ENCODE data around the gene USP22. TPM values are rescaled to one million over a fixed set of nuclear protein-coding genes. Genes with fewer than 3 reads are reported as not detected.

Gene USP22
- polyA plus RNA-seq, 1 donor (not counting 4 experiments of a cell fraction or from before 2014, with no cell fraction given): 111 TPM

- peaks cover 11% of the 10 kb centered on the region for H4K20me1 ChIP-seq (ENCODE audit: control insufficient read depth, extremely low read depth, insufficient read depth, low read length)
- H3K9ac ChIP-seq (ENCODE audit: control insufficient read depth, extremely low read depth, insufficient read depth, low read length): no peak overlapping the region
- dilution Hi-C loops (cut with MboI; ENCODE audit: extremely low pct_ligation_motif_present, low sequenced_read_pairs): no loop called here
- H3K4me3 ChIP-seq (ENCODE audit: control insufficient read depth in 2 of 3, extremely low read depth in 1 of 3, insufficient read depth in 2 of 3, low read depth in 1 of 3, low read length in 3 of 3): no peak overlapping the region
- FAIRE-seq (no peak), DNase-seq (ENCODE audit: low read depth, low spot score) (no peak)
- H3K9me3 ChIP-seq (ENCODE audit: control insufficient read depth, low read depth, low read length): no peaks in the 10 kb centered on the region
- peaks cover 11% of the 10 kb centered on the region for H3K79me2 ChIP-seq (ENCODE audit: control insufficient read depth, insufficient read depth, low read length)
- no peaks in the 10 kb centered on the region for H3K9me1 ChIP-seq (ENCODE audit: control insufficient read depth, extremely low read depth, insufficient read depth, low read length)
- no peak overlapping the region for H2AFZ ChIP-seq (ENCODE audit: control insufficient read depth, low read length)
- H3K4me1 ChIP-seq (ENCODE audit: control insufficient read depth, extremely low read depth, insufficient read depth, low read length): no peaks in the 10 kb centered on the region
- H3K4me2 ChIP-seq (ENCODE audit: control insufficient read depth, extremely low read depth, insufficient read depth, low read depth, low read length): no peak overlapping the region
- TF ChIP-seq EZH2 (IDR thresholded peaks at IDR 0.05; ENCODE audit: low read length): no peak
- no peak for TF ChIP-seq CTCF (optimal IDR thresholded peaks at IDR 0.05 in 1 of 3, IDR thresholded peaks at IDR 0.05 in 1 of 3, conservative IDR thresholded peaks at IDR 0.05 in 1 of 3; ENCODE audit: extremely low read depth in 1 of 3, insufficient read depth in 2 of 3, low read length in 3 of 3)
- H3K27me3 ChIP-seq (ENCODE audit: control insufficient read depth, extremely low read depth, insufficient read depth, low read length): no peaks in the 10 kb centered on the region
- H3K36me3 ChIP-seq (ENCODE audit: control insufficient read depth in 2 of 2, extremely low read depth in 1 of 2, insufficient read depth in 2 of 2, low read length in 2 of 2): peaks cover 22 to 25% of the 10 kb centered on the region in 2 experiments
- H3K27ac ChIP-seq (ENCODE audit: control insufficient read depth, insufficient read depth, low read length): no peak overlapping the region
These were observed 44.2 kb downstream of the USP22 start for GRCh38 chr17:20998571-20999043.

- peak in 1 of 3 experiments; percentile 0 for TF ChIP-seq CTCF (optimal IDR thresholded peaks at IDR 0.05 in 1 of 3, IDR thresholded peaks at IDR 0.05 in 1 of 3, conservative IDR thresholded peaks at IDR 0.05 in 1 of 3; ENCODE audit: extremely low read depth in 1 of 3, insufficient read depth in 2 of 3, low read length in 3 of 3)
- TF ChIP-seq EZH2 (IDR thresholded peaks at IDR 0.05; ENCODE audit: low read length): no peak
- H4K20me1 ChIP-seq (ENCODE audit: control insufficient read depth, extremely low read depth, insufficient read depth, low read length): peaks cover 11% of the 10 kb centered on the region
These were observed 44.9 kb downstream of the USP22 start for GRCh38 chr17:20997711-20998570.

More at GRCh38 chr17:20997711-20998570, 44.9 kb downstream of the USP22 start:
- FAIRE-seq (no peak), DNase-seq (ENCODE audit: low read depth, low spot score) (no peak)
- H2AFZ ChIP-seq (ENCODE audit: control insufficient read depth, low read length): no peak overlapping the region
- peaks cover 7% of the 10 kb centered on the region for H3K79me2 ChIP-seq (ENCODE audit: control insufficient read depth, insufficient read depth, low read length)
- no peaks in the 10 kb centered on the region for H3K27me3 ChIP-seq (ENCODE audit: control insufficient read depth, extremely low read depth, insufficient read depth, low read length)
- no peaks in the 10 kb centered on the region for H3K9me3 ChIP-seq (ENCODE audit: control insufficient read depth, low read depth, low read length)
- no peak overlapping the region for H3K4me2 ChIP-seq (ENCODE audit: control insufficient read depth, extremely low read depth, insufficient read depth, low read depth, low read length)
- no peak overlapping the region for H3K4me3 ChIP-seq (ENCODE audit: control insufficient read depth in 2 of 3, extremely low read depth in 1 of 3, insufficient read depth in 2 of 3, low read depth in 1 of 3, low read length in 3 of 3)
- dilution Hi-C loops (cut with MboI; ENCODE audit: extremely low pct_ligation_motif_present, low sequenced_read_pairs): no loop called here
- H3K9me1 ChIP-seq (ENCODE audit: control insufficient read depth, extremely low read depth, insufficient read depth, low read length): no peaks in the 10 kb centered on the region
- H3K4me1 ChIP-seq (ENCODE audit: control insufficient read depth, extremely low read depth, insufficient read depth, low read length): peaks cover 3% of the 10 kb centered on the region
- H3K36me3 ChIP-seq (ENCODE audit: control insufficient read depth in 2 of 2, extremely low read depth in 1 of 2, insufficient read depth in 2 of 2, low read length in 2 of 2): peaks cover 16 to 20% of the 10 kb centered on the region in 2 experiments
- H3K9ac ChIP-seq (ENCODE audit: control insufficient read depth, extremely low read depth, insufficient read depth, low read length): no peak overlapping the region
- no peak overlapping the region for H3K27ac ChIP-seq (ENCODE audit: control insufficient read depth, insufficient read depth, low read length)

All from keratinocyte (primary cell).